Activated naive CD8-positive, alpha-beta T cell treated with anti-CD3 and anti-CD28 coated beads for 36 hours (primary cell): ENCODE results near the gene FBXO27. TPM values are rescaled to one million over a fixed set of nuclear protein-coding genes. Genes with fewer than 3 reads are reported as not detected.
A peak's percentile ranks its signal among the peaks of the same experiment; 100 is the strongest.

Source experiments
- DNase-seq: peaks from one replicate; pipeline ENCODE4 v3.0.0; 2021
- H3K27ac Mint-ChIP-seq: one replicate; pipeline ENCODE4 v1.8.0; 2022; ENCODE audit warnings: mild to moderate bottlenecking, moderate library complexity, mixed read lengths
- H3K27me3 Mint-ChIP-seq: one replicate; pipeline ENCODE4 v1.8.0; 2022; ENCODE audit warnings: mild to moderate bottlenecking, mixed read lengths
- H3K36me3 Mint-ChIP-seq: one replicate; pipeline ENCODE4 v1.8.0; 2021; ENCODE audit warnings: mild to moderate bottlenecking, mixed read lengths
- H3K4me1 Mint-ChIP-seq: one replicate; pipeline ENCODE4 v1.8.0; 2021; ENCODE audit warnings: mixed read lengths
- H3K4me3 Mint-ChIP-seq: one replicate; pipeline ENCODE4 v1.8.0; 2022; ENCODE audit warnings: mild to moderate bottlenecking, moderate library complexity, mixed read lengths
- H3K9me3 Mint-ChIP-seq: one replicate; pipeline ENCODE4 v1.8.0; 2022; ENCODE audit warnings: mixed read lengths
- total RNA-seq, 2 experiments: library from RNA; stranded (reverse); gene quantifications; one replicate each; pipeline ENCODE4 v1.2.3, GENCODE V29; 2021

Gene FBXO27
- total RNA-seq, 2 experiments from 2014 or later: 1.3 to 1.7 TPM

GRCh38 chr19:38985262-38985661, 47.1 kb downstream of the FBXO27 start:
- H3K27ac Mint-ChIP-seq: no peak overlapping the region
- no peaks in the 10 kb centered on the region for H3K36me3 Mint-ChIP-seq
- no peaks in the 10 kb centered on the region for H3K4me1 Mint-ChIP-seq
- H3K4me3 Mint-ChIP-seq: no peak overlapping the region
- no peak for DNase-seq
- H3K9me3 Mint-ChIP-seq: no peaks in the 10 kb centered on the region
- peaks cover 23% of the 10 kb centered on the region for H3K27me3 Mint-ChIP-seq

GRCh38 chr19:38980583-38981374, 51.6 kb downstream of the FBXO27 start:
- H3K27ac Mint-ChIP-seq: no peak overlapping the region
- H3K36me3 Mint-ChIP-seq: no peaks in the 10 kb centered on the region
- H3K4me3 Mint-ChIP-seq: no peak overlapping the region
- H3K9me3 Mint-ChIP-seq: no peaks in the 10 kb centered on the region
- H3K4me1 Mint-ChIP-seq: peaks cover 9% of the 10 kb centered on the region
- H3K27me3 Mint-ChIP-seq: peaks cover 34% of the 10 kb centered on the region
- no peak for DNase-seq

- H3K4me3 Mint-ChIP-seq: no peak overlapping the region
- no peak for DNase-seq
- H3K36me3 Mint-ChIP-seq: no peaks in the 10 kb centered on the region
- no peak overlapping the region for H3K27ac Mint-ChIP-seq
- no peaks in the 10 kb centered on the region for H3K9me3 Mint-ChIP-seq
- H3K4me1 Mint-ChIP-seq: peaks cover 9% of the 10 kb centered on the region
- H3K27me3 Mint-ChIP-seq: peaks cover 38% of the 10 kb centered on the region
Observed at GRCh38 chr19:38979812-38980211, 52.5 kb downstream of the FBXO27 start.

- H3K27me3 Mint-ChIP-seq: peaks cover 45% of the 10 kb centered on the region
Observed at GRCh38 chr19:38978326-38978689, 54.0 kb downstream of the FBXO27 start.

GRCh38 chr19:38977445-38978325, 54.7 kb downstream of the FBXO27 start:
- DNase-seq: peak; percentile 48
- Mint-ChIP-seq H3K9me3 (no peaks in the 10 kb centered on the region), H3K4me3 (no peak overlapping the region), H3K4me1 (peaks cover 9% of the 10 kb centered on the region), H3K36me3 (no peaks in the 10 kb centered on the region), H3K27ac (no peak overlapping the region), H3K27me3 (peaks cover 45% of the 10 kb centered on the region)

More at GRCh38 chr19:38978326-38978689, 54.0 kb downstream of the FBXO27 start:
- no peaks in the 10 kb centered on the region for H3K9me3 Mint-ChIP-seq
- DNase-seq: no peak
- no peak overlapping the region for H3K27ac Mint-ChIP-seq
- no peaks in the 10 kb centered on the region for H3K36me3 Mint-ChIP-seq
- peaks cover 9% of the 10 kb centered on the region for H3K4me1 Mint-ChIP-seq
- H3K4me3 Mint-ChIP-seq: no peak overlapping the region

- no peaks in the 10 kb centered on the region for H3K36me3 Mint-ChIP-seq
- H3K4me1 Mint-ChIP-seq: peaks cover 9% of the 10 kb centered on the region
- no peak overlapping the region for H3K27ac Mint-ChIP-seq
- H3K4me3 Mint-ChIP-seq: no peak overlapping the region
- H3K9me3 Mint-ChIP-seq: no peaks in the 10 kb centered on the region
- DNase-seq: no peak
- H3K27me3 Mint-ChIP-seq: peaks cover 45% of the 10 kb centered on the region
Observed at GRCh38 chr19:38975861-38976271, 56.5 kb downstream of the FBXO27 start.

GRCh38 chr19:38975214-38975860, 57.0 kb downstream of the FBXO27 start, which contains the start of gene FBXO17:
Gene FBXO17, minus strand, starts transcription at chr19:38975742. Its CDS starts 25,423 bp downstream, at chr19:38950319.
- no peaks in the 10 kb centered on the region for H3K36me3 Mint-ChIP-seq
- peaks cover 42% of the 10 kb centered on the region for H3K27me3 Mint-ChIP-seq
- H3K9me3 Mint-ChIP-seq: no peaks in the 10 kb centered on the region
- peak; percentile 9 for DNase-seq
- peak within 1 kb of the TSS; percentile 16 for H3K4me3 Mint-ChIP-seq
- H3K4me1 Mint-ChIP-seq: peaks cover 9% of the 10 kb centered on the region
- no peak within 1 kb of the TSS for H3K27ac Mint-ChIP-seq

- Mint-ChIP-seq H3K9me3 (no peaks in the 10 kb centered on the region), H3K4me1 (peaks cover 9% of the 10 kb centered on the region), H3K4me3 (peak overlapping the region; percentile 16), H3K27ac (no peak overlapping the region), H3K27me3 (peaks cover 42% of the 10 kb centered on the region), H3K36me3 (no peaks in the 10 kb centered on the region)
- no peak for DNase-seq
Observed at GRCh38 chr19:38974624-38975213, 57.6 kb downstream of the FBXO27 start.

Other genes with a start within 250 kb of the FBXO27 start
- gene LGALS7B, start 243.3 kb downstream of the FBXO27 start, total RNA-seq: not detected
- under 1 TPM; 0.33 to 0.56 TPM for gene LGALS4, start 219.6 kb downstream of the FBXO27 start, total RNA-seq
- gene ECH1, start 200.8 kb downstream of the FBXO27 start, total RNA-seq: 100 to 1,000 TPM; 103 to 107 TPM
- 100 to 1,000 TPM; 723 to 728 TPM for gene HNRNPL, start 182.6 kb downstream of the FBXO27 start, total RNA-seq
- 10 to 100 TPM; 74.0 to 75.0 TPM for gene RINL, start 154.3 kb downstream of the FBXO27 start, total RNA-seq
- 10 to 100 TPM; 19.4 to 21.2 TPM for gene SIRT2, start 132.9 kb downstream of the FBXO27 start, total RNA-seq
- 10 to 100 TPM; 85.7 to 86.2 TPM for gene NFKBIB, start 132.6 kb downstream of the FBXO27 start, total RNA-seq
- 1 to 10 TPM in 1 of 2 experiments, under 1 TPM in 1; 0.96 to 1.5 TPM for gene CCER2, start 120.4 kb downstream of the FBXO27 start, total RNA-seq
- 10 to 100 TPM; 39.8 to 43.2 TPM for gene SARS2, start 101.8 kb downstream of the FBXO27 start, total RNA-seq
- gene MRPS12, start 101.6 kb downstream of the FBXO27 start, total RNA-seq: 100 to 1,000 TPM; 114 to 124 TPM
- gene FBXO17, start 56.8 kb downstream of the FBXO27 start, total RNA-seq: not detected
- gene ACP7, start 51.8 kb upstream of the FBXO27 start, total RNA-seq: not detected
- 10 to 100 TPM; 13.2 to 16.2 TPM for gene PAK4, start 93.2 kb upstream of the FBXO27 start, total RNA-seq
- gene NCCRP1, start 164.4 kb upstream of the FBXO27 start, total RNA-seq: not detected
- not detected for gene SYCN, start 171.7 kb upstream of the FBXO27 start, total RNA-seq
- gene IFNL3, start 212.5 kb upstream of the FBXO27 start, total RNA-seq: not detected
- gene IFNL4, start 216.3 kb upstream of the FBXO27 start, total RNA-seq: under 1 TPM; 0.14 to 0.25 TPM
- not detected for gene IFNL2, start 235.8 kb upstream of the FBXO27 start, total RNA-seq